ENCODE measurements around the gene G6PC1. TPM values are rescaled to one million over a fixed set of nuclear protein-coding genes. Genes with fewer than 3 reads are reported as not detected.
"Not testable (repeated sequence)": the region's sequence is repeated elsewhere in the genome, so short reads cannot be mapped to it uniquely, and the experiment has no call there.

G6PC1 gene
- total RNA-seq, 4 donors from 2014 or later: not detected

DNA sequence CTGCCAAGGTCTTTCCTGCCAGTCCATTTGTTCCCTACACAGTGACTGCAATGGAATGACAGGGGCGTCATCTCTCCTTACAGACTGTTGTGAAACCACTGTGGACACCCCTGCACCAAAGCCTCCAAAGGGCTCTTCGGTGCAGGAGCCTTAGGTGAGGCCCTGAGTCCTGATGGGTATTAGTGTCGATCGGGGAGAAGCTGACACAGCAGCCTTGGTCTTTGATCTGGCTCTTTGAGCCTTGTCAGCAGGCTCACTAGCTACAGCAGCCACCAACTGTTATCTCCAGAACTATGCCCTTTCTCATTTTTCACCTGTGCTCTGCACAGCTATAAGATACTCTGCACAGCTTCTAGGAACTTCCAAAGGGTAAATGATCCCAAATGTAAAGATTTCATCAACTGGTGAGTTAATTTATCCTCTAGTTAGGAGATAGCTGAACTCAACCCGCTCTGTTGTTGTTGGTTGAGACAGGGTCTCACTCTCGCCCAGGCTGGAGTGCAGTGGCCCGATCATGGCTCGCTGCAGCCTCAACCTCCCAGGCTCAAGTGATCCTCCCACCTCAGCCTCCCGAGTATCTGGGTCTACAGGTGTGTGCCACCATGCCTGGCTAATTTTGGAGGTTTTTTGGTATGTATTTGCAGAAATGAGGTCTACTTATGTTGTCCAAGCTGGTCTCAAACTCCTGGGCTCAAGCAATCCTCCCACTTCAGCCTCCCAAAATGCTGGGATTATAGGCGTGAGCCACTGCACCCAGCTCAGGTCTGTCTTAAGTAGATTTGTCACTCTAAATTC lies 19.7 kb downstream of the G6PC1 start:
- Histone ChIP-seq H3K4me3 (no peak overlapping the region), H3K27me3 (no peaks in the 10 kb centered on the region), H3K36me3 (no peaks in the 10 kb centered on the region), H3K9me3 (no peaks in the 10 kb centered on the region), H3K4me1 (no peaks in the 10 kb centered on the region), H3K27ac (no peak overlapping the region)
- no peak for DNase-seq (ENCODE audit: low spot score in 2 of 2)
- TF ChIP-seq POLR2A (IDR thresholded peaks at IDR 0.05) (no peak), EP300 (IDR thresholded peaks at IDR 0.05) (no peak)
- TF ChIP-seq, protein P1, sequence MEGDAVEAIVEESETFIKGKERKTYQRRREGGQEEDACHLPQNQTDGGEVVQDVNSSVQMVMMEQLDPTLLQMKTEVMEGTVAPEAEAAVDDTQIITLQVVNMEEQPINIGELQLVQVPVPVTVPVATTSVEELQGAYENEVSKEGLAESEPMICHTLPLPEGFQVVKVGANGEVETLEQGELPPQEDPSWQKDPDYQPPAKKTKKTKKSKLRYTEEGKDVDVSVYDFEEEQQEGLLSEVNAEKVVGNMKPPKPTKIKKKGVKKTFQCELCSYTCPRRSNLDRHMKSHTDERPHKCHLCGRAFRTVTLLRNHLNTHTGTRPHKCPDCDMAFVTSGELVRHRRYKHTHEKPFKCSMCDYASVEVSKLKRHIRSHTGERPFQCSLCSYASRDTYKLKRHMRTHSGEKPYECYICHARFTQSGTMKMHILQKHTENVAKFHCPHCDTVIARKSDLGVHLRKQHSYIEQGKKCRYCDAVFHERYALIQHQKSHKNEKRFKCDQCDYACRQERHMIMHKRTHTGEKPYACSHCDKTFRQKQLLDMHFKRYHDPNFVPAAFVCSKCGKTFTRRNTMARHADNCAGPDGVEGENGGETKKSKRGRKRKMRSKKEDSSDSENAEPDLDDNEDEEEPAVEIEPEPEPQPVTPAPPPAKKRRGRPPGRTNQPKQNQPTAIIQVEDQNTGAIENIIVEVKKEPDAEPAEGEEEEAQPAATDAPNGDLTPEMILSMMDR (IDR thresholded peaks at IDR 0.05): no peak
- WGBS, 2 donors: 68 to 76% methylated on average over 10 of the region's 10 CpGs

DNA sequence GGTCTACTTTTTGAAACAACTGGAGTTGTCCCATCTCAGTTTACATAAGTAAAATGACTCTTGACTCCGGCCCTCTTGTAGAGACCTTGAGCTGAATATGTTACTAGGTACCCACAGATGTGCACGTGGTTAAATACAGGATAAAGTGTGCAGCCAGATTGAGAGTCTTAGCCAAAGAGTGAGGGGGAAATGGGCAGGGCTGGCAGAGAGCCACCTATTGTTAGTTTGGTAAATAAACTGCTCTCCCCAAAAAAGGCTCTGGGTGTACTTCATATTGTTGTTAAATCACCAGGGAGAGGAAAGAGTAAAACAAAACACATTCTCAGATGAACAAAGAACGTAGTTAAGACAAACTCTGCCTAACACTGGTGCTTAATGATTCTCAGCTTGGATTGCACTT lies 20.3 kb downstream of the G6PC1 start:
- WGBS, 2 donors: 23 to 32% methylated on average over 3 of the region's 3 CpGs
- TF ChIP-seq, protein P1 (IDR thresholded peaks at IDR 0.05): no peak
- TF ChIP-seq EP300 (IDR thresholded peaks at IDR 0.05): no peak
- no peak for TF ChIP-seq POLR2A (IDR thresholded peaks at IDR 0.05)
- Histone ChIP-seq H3K9me3 (no peaks in the 10 kb centered on the region), H3K27me3 (no peaks in the 10 kb centered on the region), H3K4me3 (no peak overlapping the region), H3K4me1 (no peaks in the 10 kb centered on the region), H3K27ac (no peak overlapping the region), H3K36me3 (no peaks in the 10 kb centered on the region)
- DNase-seq (ENCODE audit: low spot score in 2 of 2): peak in 1 of 2 donors; percentile 16

DNA sequence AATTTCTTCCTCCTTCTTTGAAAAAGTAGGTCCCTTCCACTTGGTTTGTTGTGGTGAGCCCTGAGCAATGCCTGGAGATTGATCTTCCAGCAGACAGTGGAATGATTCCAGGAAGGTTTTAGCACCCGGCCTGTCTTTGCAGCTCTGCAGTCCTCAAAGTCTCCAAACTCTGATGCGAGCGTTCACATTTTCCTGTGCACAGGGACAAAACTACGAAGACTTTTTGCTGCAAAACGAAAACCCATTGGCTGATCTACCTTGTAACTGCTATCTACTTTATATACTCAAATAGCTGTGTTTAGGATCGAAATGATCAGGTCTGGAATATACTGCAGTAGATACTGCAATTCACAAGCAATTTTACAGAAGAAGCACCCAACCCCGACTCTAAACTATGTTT lies 21.7 kb downstream of the G6PC1 start:
- TF ChIP-seq EP300 (IDR thresholded peaks at IDR 0.05) (no peak), POLR2A (IDR thresholded peaks at IDR 0.05) (no peak)
- TF ChIP-seq, protein P1 (IDR thresholded peaks at IDR 0.05): no peak
- WGBS, 2 donors: 64 to 68% methylated on average over 7 of the region's 7 CpGs

DNA sequence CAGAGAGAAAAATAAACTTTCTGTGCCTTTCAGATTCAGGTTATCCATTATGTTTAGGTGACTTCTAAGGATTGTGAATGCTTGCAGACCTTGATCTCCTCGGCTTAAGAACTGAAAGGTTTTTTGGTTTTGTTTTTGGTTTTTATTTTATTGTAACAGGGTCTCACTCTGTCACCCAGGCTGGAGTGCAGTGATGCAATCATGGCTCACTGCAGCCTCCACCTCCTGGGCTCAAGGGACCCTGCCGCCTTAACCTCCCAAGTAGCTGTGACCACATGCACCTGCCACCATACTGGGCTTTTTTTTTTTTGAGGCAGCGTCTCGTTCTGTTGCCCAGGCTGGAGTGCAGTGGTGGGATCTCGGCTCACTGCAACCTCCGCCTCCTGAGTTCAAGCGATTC lies 22.9 kb downstream of the G6PC1 start:
- H3K27ac ChIP-seq; H3K9me3 ChIP-seq; H3K4me1 ChIP-seq; DNase-seq (ENCODE audit: low spot score in 2 of 2); H3K36me3 ChIP-seq; H3K4me3 ChIP-seq; H3K27me3 ChIP-seq: not testable (repeated sequence)
- 91 to 94% methylated on average over 7 of the region's 7 CpGs for WGBS, 2 donors

More for the DNA sequence above, 21.7 kb downstream of the G6PC1 start:
- Histone ChIP-seq H3K27ac (peak overlapping the region in 1 of 4 donors; percentile 3), H3K36me3 (no peaks in the 10 kb centered on the region), H3K9me3 (no peaks in the 10 kb centered on the region), H3K4me3 (no peak overlapping the region), H3K4me1 (no peaks in the 10 kb centered on the region), H3K27me3 (no peaks in the 10 kb centered on the region)
- DNase-seq (ENCODE audit: low spot score in 2 of 2): no peak

DNA sequence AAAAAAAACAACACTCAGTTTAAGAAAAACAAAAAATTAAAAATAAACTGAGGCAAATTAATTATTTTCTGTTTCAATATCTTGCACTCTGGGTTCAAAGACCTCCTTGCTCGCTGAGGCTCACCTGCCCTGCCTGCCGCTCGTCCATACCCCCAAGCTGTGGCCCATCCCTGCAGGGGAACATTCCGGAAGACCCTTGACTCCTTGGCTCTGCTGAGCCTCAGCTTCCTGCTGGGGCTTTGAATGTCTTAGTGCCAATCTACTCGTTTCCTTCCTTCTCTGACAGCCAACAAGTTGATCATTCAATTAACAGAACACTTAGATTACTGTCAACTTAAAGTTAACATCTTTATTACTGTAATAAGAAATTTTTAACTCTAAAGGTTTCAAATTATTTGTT lies 24.3 kb downstream of the G6PC1 start:
- Histone ChIP-seq H3K4me3 (no peak overlapping the region), H3K9me3 (no peaks in the 10 kb centered on the region), H3K27ac (no peak overlapping the region), H3K4me1 (peaks cover 0 to 9% (median 0%) of the 10 kb centered on the region in 4 donors), H3K36me3 (no peaks in the 10 kb centered on the region), H3K27me3 (no peaks in the 10 kb centered on the region)
- TF ChIP-seq EP300 (IDR thresholded peaks at IDR 0.05) (no peak), POLR2A (IDR thresholded peaks at IDR 0.05) (no peak)
- TF ChIP-seq, protein P1 (IDR thresholded peaks at IDR 0.05): no peak
- no peak for DNase-seq (ENCODE audit: low spot score in 2 of 2)
- WGBS, 2 donors: 26 to 51% methylated on average over 5 of the region's 5 CpGs

Data from tibial nerve (tissue), 4 donors.